CD14-positive monocyte (primary cell): ENCODE data around the gene FAM53B. TPM values are rescaled to one million over a fixed set of nuclear protein-coding genes. Genes with fewer than 3 reads are reported as not detected.

Experiments
- DNase-seq, 3 donors: peaks; one replicate each; pipeline ENCODE4 v3.0.0-alpha.2; 2011 to 2022
- H2AFZ ChIP-seq: 2 replicates; pipeline ENCODE4 v1.6.0; 2012; ENCODE audit warnings: mild to moderate bottlenecking, low read depth, low read length, inconsistent platforms; ENCODE audit not compliant: insufficient read depth, poor library complexity, severe bottlenecking
- H3K27ac ChIP-seq, 2 donors: 1 replicate in 1 of 2; 2 replicates in 1 of 2; pipeline ENCODE4 v1.5.1; 2012 to 2013; ENCODE audit warnings: low read length in 2 of 2, control low read depth in 1 of 2, inconsistent platforms in 1 of 2, low read depth in 1 of 2, mild to moderate bottlenecking in 1 of 2
- H3K27me3 ChIP-seq, 2 donors: one replicate each; pipeline versions ENCODE4 v1.6.0 to v1.6.1; 2011 to 2013; ENCODE audit warnings: low read length in 2 of 2; ENCODE audit not compliant: control insufficient read depth in 2 of 2, insufficient read depth in 2 of 2
- H3K36me3 ChIP-seq, 2 donors: replicated peaks in 1 of 2; 1 replicate in 1 of 2; 2 replicates in 1 of 2; pipeline versions ENCODE4 v1.5.1 to v1.6.1; 2012 to 2013; ENCODE audit warnings: low read length in 2 of 2, control low read depth in 1 of 2, inconsistent platforms in 1 of 2, mild to moderate bottlenecking in 1 of 2; ENCODE audit not compliant: insufficient read depth in 2 of 2, control insufficient read depth in 1 of 2
- H3K4me1 ChIP-seq, 2 donors: 1 replicate in 1 of 2; 2 replicates in 1 of 2; pipeline versions ENCODE4 v1.5.1 to v1.6.1; 2012 to 2013; ENCODE audit warnings: low read length in 2 of 2, control low read depth in 1 of 2, inconsistent platforms in 1 of 2, mild to moderate bottlenecking in 1 of 2, moderate library complexity in 1 of 2; ENCODE audit not compliant: insufficient read depth in 2 of 2, control insufficient read depth in 1 of 2
- H3K4me2 ChIP-seq: replicated peaks from 2 replicates; pipeline ENCODE3; 2012; ENCODE audit warnings: low read length, moderate library complexity, mild to moderate bottlenecking; ENCODE audit not compliant: poor library complexity, severe bottlenecking; ENCODE audit errors: extremely low read depth
- H3K4me3 ChIP-seq, 3 experiments: fragments of 200-600 bp in 1 of 3; sonication (generic) in 1 of 3; replicated peaks in 1 of 3; 1 replicate in 2 of 3; 2 replicates in 1 of 3; pipeline ENCODE4 v1.5.1; 2011 to 2013; ENCODE audit warnings: low read length in 3 of 3, mild to moderate bottlenecking in 3 of 3, control low read depth in 2 of 3, low read depth in 2 of 3, inconsistent platforms in 1 of 3, moderate library complexity in 1 of 3
- H3K79me2 ChIP-seq: 2 replicates; pipeline ENCODE4 v1.6.0; 2012; ENCODE audit warnings: mild to moderate bottlenecking, control low read depth, inconsistent platforms, low read length, moderate library complexity; ENCODE audit not compliant: insufficient read depth
- H3K9ac ChIP-seq: 2 replicates; pipeline ENCODE4 v1.6.0; 2017; ENCODE audit warnings: low read length, mild to moderate bottlenecking; ENCODE audit not compliant: insufficient read depth, poor library complexity, severe bottlenecking
- H3K9me3 ChIP-seq, 2 donors: replicated peaks in 1 of 2; 1 replicate in 1 of 2; 2 replicates in 1 of 2; pipeline versions ENCODE4 v1.5.1 to v1.6.1; 2012 to 2013; ENCODE audit warnings: low read length in 2 of 2, control low read depth in 1 of 2; ENCODE audit not compliant: control insufficient read depth in 1 of 2, insufficient read depth in 1 of 2
- H4K20me1 ChIP-seq: 2 replicates; pipeline ENCODE4 v1.6.0; 2012; ENCODE audit warnings: mild to moderate bottlenecking, low read length, control low read depth, moderate library complexity; ENCODE audit not compliant: insufficient read depth
- H3K27ac Mint-ChIP-seq, 7 donors: one replicate each; pipeline ENCODE4 v1.8.0; 2020; ENCODE audit warnings: mild to moderate bottlenecking in 7 of 7, mixed read lengths in 7 of 7, moderate library complexity in 6 of 7, inconsistent platforms in 2 of 7
- H3K27me3 Mint-ChIP-seq, 3 donors: one replicate each; pipeline ENCODE4 v1.8.0; 2021 to 2022; ENCODE audit warnings: low read depth in 3 of 3, mild to moderate bottlenecking in 3 of 3, mixed read lengths in 3 of 3, moderate library complexity in 3 of 3, inconsistent platforms in 1 of 3
- H3K36me3 Mint-ChIP-seq, 2 donors: one replicate each; pipeline ENCODE4 v1.8.0; 2020; ENCODE audit warnings: mixed read lengths in 2 of 2, inconsistent platforms in 1 of 2, mild to moderate bottlenecking in 1 of 2
- H3K4me1 Mint-ChIP-seq: one replicate; pipeline ENCODE4 v1.8.0; 2020; ENCODE audit warnings: mild to moderate bottlenecking, mixed read lengths
- H3K4me3 Mint-ChIP-seq, 2 donors: one replicate each; pipeline ENCODE4 v1.8.0; 2020; ENCODE audit warnings: mild to moderate bottlenecking in 2 of 2, mixed read lengths in 2 of 2, moderate library complexity in 1 of 2
- H3K9me3 Mint-ChIP-seq, 7 donors: one replicate each; pipeline ENCODE4 v1.8.0; 2020 to 2022; ENCODE audit warnings: mixed read lengths in 7 of 7, mild to moderate bottlenecking in 6 of 7, moderate library complexity in 6 of 7, inconsistent platforms in 2 of 7
- WGBS: methylation state at CpG from one replicate; pipeline ENCODE4 v1.1.5; 2013; ENCODE audit warnings: missing lambda C conversion rate; ENCODE audit not compliant: insufficient coverage; 5-methylcytosine and 5-hydroxymethylcytosine counted together
- intact Hi-C, 2 donors: fragments of 100-400 bp; cut with micrococcal nuclease; formaldehyde crosslinking; loops; one replicate each; pipeline versions ENCODE4 v1.15.0 to v1.15.1; 2023
- polyA plus RNA-seq, 3 donors: library from polyadenylated mRNA; depleted of rRNA in 1 of 3; unstranded in 2 of 3; stranded (reverse) in 1 of 3; fragments of 300-500 nt in 2 of 3; fragments of >200 nt in 1 of 3; fragmentation: Illumina TruSeq in 2 of 3; gene quantifications; 1 replicate in 2 of 3; 2 replicates in 1 of 3; pipeline ENCODE4 v1.2.3, GENCODE V29; 2012 to 2021
- TF ChIP-seq, protein P1 (sequence below): fragments of 200-600 bp; IDR thresholded peaks from one replicate; pipeline ENCODE4 v1.8.0; 2022; ENCODE audit warnings: antibody characterized with exemption, mild to moderate bottlenecking

FAM53B gene
- polyA plus RNA-seq, 3 donors: 5.8 to 23.3 (median 12.6) TPM

DNA sequence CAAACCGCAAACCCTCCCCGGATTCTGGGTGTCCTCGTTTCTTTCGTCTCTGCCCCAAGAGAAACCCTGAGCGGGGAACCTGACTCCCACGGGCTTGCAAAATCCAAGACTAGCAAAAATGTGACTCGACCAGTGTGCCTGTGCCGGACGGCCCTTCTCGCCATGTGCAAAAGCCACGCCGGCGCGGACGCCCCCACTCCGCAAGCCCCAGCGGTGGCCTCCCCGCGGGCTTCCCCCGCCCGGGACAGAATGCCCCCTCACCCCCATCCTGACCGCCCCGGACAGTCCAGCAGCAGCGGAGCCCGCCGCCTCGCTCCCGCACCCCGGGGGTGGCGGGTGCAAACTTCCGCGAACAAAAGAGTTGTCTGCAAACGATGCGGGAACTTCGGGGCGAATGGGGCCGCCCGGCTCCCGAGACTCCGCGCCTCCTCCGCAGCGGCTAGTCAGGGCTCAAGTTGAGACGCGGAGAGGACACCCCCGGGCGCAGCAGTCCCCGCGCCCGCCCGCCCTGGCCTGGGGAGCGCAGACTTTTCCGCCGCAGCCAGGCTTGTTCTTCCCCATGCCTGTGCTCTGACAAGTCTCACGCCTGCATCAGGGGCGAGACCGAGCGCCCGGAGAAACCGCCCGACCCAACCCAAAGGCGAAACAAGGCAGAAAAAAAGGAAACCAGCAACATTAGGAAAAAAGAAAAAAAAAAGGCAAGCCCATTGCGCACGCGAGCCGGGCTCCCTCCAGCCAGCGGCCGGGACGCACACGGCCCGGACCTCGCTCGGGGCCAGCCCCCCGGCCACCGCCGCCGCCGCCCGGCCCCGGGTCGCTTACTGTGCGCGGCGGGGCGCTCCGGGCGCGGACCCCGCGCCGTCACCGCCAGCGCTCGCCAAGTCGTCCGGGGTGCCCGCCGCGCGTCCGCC lies 732 bp downstream of the FAM53B start:
- Mint-ChIP-seq H3K9me3 (no peaks in the 10 kb centered on the region), H3K4me3 (peak overlapping the region; percentile 99 to 100), H3K36me3 (peaks cover 29 to 30% of the 10 kb centered on the region in 2 donors), H3K27ac (peak overlapping the region; percentile 89 to 98 (median 95)), H3K27me3 (peaks cover 2% of the 10 kb centered on the region in 3 donors), H3K4me1 (peaks cover 50% of the 10 kb centered on the region)
- no peaks in the 10 kb centered on the region for H3K9me3 ChIP-seq
- DNase-seq: peak in 2 of 3 donors; percentile 20 to 37
- H3K9ac ChIP-seq: peak overlapping the region; percentile 85
- H4K20me1 ChIP-seq: peaks cover 48% of the 10 kb centered on the region
- peak overlapping the region; percentile 62 to 83 for H3K27ac ChIP-seq
- intact Hi-C loops: loop anchor here (2.0 to 5.0 kb wide), 6 partner anchors 25 to 213 kb away; no protein-coding TSS in a partner anchor
- H3K4me3 ChIP-seq: peak overlapping the region; percentile 83 to 89 (median 86)
- H3K4me1 ChIP-seq: peaks cover 37 to 44% of the 10 kb centered on the region in 2 donors
- TF ChIP-seq, protein P1, sequence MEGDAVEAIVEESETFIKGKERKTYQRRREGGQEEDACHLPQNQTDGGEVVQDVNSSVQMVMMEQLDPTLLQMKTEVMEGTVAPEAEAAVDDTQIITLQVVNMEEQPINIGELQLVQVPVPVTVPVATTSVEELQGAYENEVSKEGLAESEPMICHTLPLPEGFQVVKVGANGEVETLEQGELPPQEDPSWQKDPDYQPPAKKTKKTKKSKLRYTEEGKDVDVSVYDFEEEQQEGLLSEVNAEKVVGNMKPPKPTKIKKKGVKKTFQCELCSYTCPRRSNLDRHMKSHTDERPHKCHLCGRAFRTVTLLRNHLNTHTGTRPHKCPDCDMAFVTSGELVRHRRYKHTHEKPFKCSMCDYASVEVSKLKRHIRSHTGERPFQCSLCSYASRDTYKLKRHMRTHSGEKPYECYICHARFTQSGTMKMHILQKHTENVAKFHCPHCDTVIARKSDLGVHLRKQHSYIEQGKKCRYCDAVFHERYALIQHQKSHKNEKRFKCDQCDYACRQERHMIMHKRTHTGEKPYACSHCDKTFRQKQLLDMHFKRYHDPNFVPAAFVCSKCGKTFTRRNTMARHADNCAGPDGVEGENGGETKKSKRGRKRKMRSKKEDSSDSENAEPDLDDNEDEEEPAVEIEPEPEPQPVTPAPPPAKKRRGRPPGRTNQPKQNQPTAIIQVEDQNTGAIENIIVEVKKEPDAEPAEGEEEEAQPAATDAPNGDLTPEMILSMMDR: no peak
- peaks cover 0 to 15% of the 10 kb centered on the region in 2 donors for H3K36me3 ChIP-seq
- peak overlapping the region; percentile 57 for H2AFZ ChIP-seq
- H3K27me3 ChIP-seq: no peaks in the 10 kb centered on the region
- WGBS: under 1% methylated on average over 98 of the region's 101 CpGs
- peak overlapping the region; percentile 93 for H3K4me2 ChIP-seq
- peaks cover 48% of the 10 kb centered on the region for H3K79me2 ChIP-seq

DNA sequence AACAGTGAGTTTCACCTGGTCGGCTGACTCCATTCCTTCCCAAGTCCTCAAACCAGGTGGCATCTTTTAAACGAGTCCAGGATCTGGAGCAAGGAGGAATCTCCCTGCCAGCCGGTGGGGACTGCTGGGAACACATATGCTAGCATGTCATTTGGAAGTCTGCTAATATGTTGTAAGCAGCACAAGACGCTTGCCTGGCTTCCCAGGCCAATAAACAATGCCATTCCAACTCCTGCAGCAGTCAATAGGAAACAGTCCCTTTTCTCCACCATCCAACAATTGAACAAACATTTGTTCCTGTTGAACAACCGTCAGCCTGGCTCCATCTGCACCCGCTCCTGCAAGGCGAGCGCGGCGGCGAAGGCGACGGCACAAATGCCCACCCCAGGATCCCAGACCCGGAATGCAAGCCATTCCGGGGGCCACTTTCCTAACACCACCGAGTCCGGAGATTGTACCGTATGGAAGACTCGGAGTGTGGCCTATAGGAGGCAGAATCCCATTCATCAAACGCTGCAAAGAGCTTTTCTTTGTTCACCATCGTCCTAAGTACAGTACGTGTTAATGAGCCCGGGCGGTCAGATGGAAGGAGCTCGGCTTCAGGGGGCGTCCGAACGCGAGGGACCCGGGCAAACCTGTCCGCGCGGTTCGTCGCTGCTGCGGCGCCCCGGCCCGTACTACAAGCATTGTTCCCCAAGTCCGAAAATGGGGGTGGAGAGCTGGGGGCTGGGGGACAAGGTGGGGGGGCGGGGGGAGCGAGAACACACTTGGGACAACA lies 1.6 kb downstream of the FAM53B start:
- WGBS: 12% methylated on average over 23 of the region's 42 CpGs
- H3K9ac ChIP-seq: peak overlapping the region; percentile 85
- no peaks in the 10 kb centered on the region for H3K9me3 Mint-ChIP-seq
- peak overlapping the region; percentile 41 to 83 for H3K27ac ChIP-seq
- H3K4me3 ChIP-seq: peak overlapping the region; percentile 83 to 89 (median 86)
- TF ChIP-seq, protein P1: peak; percentile 17
- peak overlapping the region; percentile 72 to 98 (median 86) for H3K27ac Mint-ChIP-seq
- peaks cover 0 to 7% of the 10 kb centered on the region in 2 donors for H3K36me3 ChIP-seq
- no peak for DNase-seq
- peaks cover 26 to 28% of the 10 kb centered on the region in 2 donors for H3K36me3 Mint-ChIP-seq
- H3K4me2 ChIP-seq: peak overlapping the region; percentile 93
- H3K27me3 Mint-ChIP-seq: peaks cover 2% of the 10 kb centered on the region in 3 donors
- no peaks in the 10 kb centered on the region for H3K27me3 ChIP-seq
- H3K4me1 ChIP-seq: peaks cover 37 to 44% of the 10 kb centered on the region in 2 donors
- peaks cover 57% of the 10 kb centered on the region for H3K4me1 Mint-ChIP-seq
- intact Hi-C loops: loop anchor here (2.0 to 5.0 kb wide), 5 partner anchors 24 to 100 kb away; no protein-coding TSS in a partner anchor
- H3K4me3 Mint-ChIP-seq: peak overlapping the region; percentile 99 to 100
- peak overlapping the region; percentile 57 for H2AFZ ChIP-seq
- no peaks in the 10 kb centered on the region for H3K9me3 ChIP-seq
- peaks cover 57% of the 10 kb centered on the region for H3K79me2 ChIP-seq
- H4K20me1 ChIP-seq: peaks cover 56% of the 10 kb centered on the region
